ENCODE measurements around the gene SOBP.

GRCh38 chr6:107491760-107492660 is 2.1 kb downstream of the SOBP start:
- TF ChIP-seq, protein P1, sequence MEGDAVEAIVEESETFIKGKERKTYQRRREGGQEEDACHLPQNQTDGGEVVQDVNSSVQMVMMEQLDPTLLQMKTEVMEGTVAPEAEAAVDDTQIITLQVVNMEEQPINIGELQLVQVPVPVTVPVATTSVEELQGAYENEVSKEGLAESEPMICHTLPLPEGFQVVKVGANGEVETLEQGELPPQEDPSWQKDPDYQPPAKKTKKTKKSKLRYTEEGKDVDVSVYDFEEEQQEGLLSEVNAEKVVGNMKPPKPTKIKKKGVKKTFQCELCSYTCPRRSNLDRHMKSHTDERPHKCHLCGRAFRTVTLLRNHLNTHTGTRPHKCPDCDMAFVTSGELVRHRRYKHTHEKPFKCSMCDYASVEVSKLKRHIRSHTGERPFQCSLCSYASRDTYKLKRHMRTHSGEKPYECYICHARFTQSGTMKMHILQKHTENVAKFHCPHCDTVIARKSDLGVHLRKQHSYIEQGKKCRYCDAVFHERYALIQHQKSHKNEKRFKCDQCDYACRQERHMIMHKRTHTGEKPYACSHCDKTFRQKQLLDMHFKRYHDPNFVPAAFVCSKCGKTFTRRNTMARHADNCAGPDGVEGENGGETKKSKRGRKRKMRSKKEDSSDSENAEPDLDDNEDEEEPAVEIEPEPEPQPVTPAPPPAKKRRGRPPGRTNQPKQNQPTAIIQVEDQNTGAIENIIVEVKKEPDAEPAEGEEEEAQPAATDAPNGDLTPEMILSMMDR (IDR thresholded peaks at IDR 0.05; ENCODE audit: borderline replicate concordance, extremely low read depth, low read length, poor library complexity, severe bottlenecking): no peak
- TF ChIP-seq EZH2 (IDR thresholded peaks at IDR 0.05; ENCODE audit: borderline replicate concordance, low read depth, low read length, severe bottlenecking): no peak
